ENCODE measurements around the gene PCNX2. TPM values are rescaled to one million over a fixed set of nuclear protein-coding genes. Genes with fewer than 3 reads are reported as not detected.

Gene PCNX2
- total and polyA plus RNA-seq, 10 of the 15 experiments (the other 5 are each of a cell fraction or from before 2014, with no cell fraction given) = 2.1 to 16.4 (median 8.1) TPM

DNA sequence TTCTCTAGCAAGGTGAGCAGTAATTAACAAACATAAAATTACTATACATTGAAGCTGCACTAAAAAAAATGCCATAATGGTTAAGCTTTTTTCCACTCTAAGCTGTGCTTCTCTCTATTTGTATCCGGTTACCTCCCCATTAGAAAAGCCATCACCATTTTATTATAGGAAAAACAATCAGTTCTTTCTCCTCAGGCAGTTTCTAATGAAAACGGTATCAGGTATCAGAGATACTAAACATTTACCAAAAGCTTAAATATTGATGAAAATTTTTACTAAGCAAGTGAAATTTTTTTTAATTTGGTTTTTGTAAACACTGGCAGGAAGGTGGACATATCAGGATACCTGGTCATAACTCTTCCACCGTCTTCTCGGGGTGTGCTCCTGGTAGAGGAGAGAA is 330.9 kb downstream of the PCNX2 start (continued):
- TF ChIP-seq ZBTB4 (CRISPR knock-in tag; IDR thresholded peaks at IDR 0.05) = no peak

DNA sequence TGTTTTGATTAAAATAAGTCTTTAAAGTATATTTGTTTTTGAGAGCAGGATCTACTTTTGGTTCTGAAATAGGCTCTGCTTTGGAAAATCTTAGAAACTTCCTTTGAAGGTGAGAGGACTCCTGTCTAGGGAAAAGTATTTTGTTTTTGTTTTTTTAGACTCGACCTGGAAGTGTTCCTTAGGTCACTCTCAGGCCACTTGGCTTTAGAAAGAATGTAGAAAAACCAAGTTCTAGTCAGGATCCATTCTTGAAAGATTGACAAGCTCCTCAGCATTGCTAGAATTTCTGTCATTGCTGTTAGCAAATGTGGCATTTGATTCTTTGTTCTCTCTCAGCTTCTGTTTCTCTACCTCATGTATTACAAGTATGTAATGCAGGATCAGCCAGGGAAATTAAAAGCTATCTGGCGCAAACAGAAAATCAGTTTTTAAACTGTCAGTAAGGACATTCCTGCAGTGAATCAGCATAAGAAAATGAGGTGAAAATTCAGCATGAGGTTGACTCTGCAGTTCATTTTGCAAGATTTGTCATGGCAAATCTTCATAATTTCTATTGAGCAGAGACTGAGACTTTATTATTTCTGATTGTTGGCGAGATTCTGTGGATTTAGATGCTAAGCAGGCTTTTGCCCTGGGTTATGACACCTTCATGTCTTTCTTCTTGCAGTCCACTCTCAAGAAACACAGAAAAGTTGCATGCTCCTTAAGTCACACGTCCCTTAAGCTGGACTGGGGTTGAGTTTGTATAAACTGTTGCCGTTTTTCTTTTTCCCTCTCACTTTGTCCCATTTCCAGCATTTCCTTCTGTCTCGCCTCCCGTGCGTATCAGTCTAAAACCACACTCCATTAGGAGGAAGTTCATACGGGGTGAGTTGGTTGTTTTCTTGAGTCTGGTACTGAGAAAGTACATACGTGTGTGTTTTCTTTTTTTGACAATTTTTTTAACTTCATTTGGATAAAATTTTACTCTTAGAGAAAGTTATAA is 332.5 kb downstream of the PCNX2 start:
- ChIA-PET CTCF (interaction anchor here (0.9 kb wide), 1 partner anchor 11 kb away, joined by 4 read pairs; no protein-coding TSS in a partner anchor), SMC1A (ENCODE audit: uncharacterized antibody, unreplicated experiment) (no interaction called here), POLR2A (no interaction called here), RAD21 (ENCODE audit: unreplicated experiment) (interaction anchor here (1.3 kb wide), 1 partner anchor 10 kb away, joined by 3 read pairs; no protein-coding TSS in a partner anchor)
- in situ Hi-C loops (cut with MboI) (no loop called here), intact Hi-C loops (cut with micrococcal nuclease; ENCODE audit: unreplicated experiment) (no loop called here)
- no peaks in the 10 kb centered on the region for H3K79me2 ChIP-seq (ENCODE audit: control insufficient read depth, insufficient read depth, low read length)
- H3K4me3 ChIP-seq = no peak overlapping the region
- H3K9me3 ChIP-seq (replicated peaks; ENCODE audit: control insufficient read depth, insufficient read depth, low read length) = peaks cover 8% of the 10 kb centered on the region; the same call in 2 of the 3 replicates
- H3K4me2 ChIP-seq (ENCODE audit: control insufficient read depth, insufficient read depth) = no peak overlapping the region
- no TSS peak for BruUV-seq (replicated peaks)
- TF ChIP-seq DPF2 (IDR thresholded peaks at IDR 0.05) = no peak
- no peak for TF ChIP-seq SREBF1 (IDR thresholded peaks at IDR 0.05; ENCODE audit: low read length)
- no peak for TF ChIP-seq MAX (IDR thresholded peaks at IDR 0.05; ENCODE audit: low read depth, low read length)
- no peak for TF ChIP-seq RB1 (IDR thresholded peaks at IDR 0.05; ENCODE audit: borderline replicate concordance)
- TF ChIP-seq POLR2AphosphoS2 (IDR thresholded peaks at IDR 0.05; ENCODE audit: low read depth, low read length) = no peak
- TF ChIP-seq ESRRA (IDR thresholded peaks at IDR 0.05; ENCODE audit: low read length) = no peak
- no peak for TF ChIP-seq YY1 (IDR thresholded peaks at IDR 0.05; ENCODE audit: low read depth, low read length)
- TF ChIP-seq PAX8 (IDR thresholded peaks at IDR 0.05) = no peak
- TF ChIP-seq, protein P1, sequence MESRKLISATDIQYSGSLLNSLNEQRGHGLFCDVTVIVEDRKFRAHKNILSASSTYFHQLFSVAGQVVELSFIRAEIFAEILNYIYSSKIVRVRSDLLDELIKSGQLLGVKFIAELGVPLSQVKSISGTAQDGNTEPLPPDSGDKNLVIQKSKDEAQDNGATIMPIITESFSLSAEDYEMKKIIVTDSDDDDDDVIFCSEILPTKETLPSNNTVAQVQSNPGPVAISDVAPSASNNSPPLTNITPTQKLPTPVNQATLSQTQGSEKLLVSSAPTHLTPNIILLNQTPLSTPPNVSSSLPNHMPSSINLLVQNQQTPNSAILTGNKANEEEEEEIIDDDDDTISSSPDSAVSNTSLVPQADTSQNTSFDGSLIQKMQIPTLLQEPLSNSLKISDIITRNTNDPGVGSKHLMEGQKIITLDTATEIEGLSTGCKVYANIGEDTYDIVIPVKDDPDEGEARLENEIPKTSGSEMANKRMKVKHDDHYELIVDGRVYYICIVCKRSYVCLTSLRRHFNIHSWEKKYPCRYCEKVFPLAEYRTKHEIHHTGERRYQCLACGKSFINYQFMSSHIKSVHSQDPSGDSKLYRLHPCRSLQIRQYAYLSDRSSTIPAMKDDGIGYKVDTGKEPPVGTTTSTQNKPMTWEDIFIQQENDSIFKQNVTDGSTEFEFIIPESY (IDR thresholded peaks at IDR 0.05) = no peak
- FAIRE-seq (no peak), DNase-seq (ENCODE audit: low read depth, low spot score) (no peak), ATAC-seq (no peak)
- no peak overlapping the region for H3K27ac ChIP-seq (ENCODE audit: control insufficient read depth, insufficient read depth)
- no peak overlapping the region for H3K9ac ChIP-seq (ENCODE audit: control insufficient read depth, insufficient read depth, low read length)
- peaks cover 2 to 4% of the 10 kb centered on the region in 2 experiments; a peak in 3 of 4 replicates for H3K36me3 ChIP-seq (ENCODE audit: control insufficient read depth in 2 of 2, insufficient read depth in 2 of 2, low read length in 1 of 2)
- H4K20me1 ChIP-seq (ENCODE audit: control insufficient read depth, insufficient read depth) = no peaks in the 10 kb centered on the region
- 56% methylated on average over 10 of the region's 10 CpGs for WGBS (ENCODE audit: insufficient coverage, insufficient replicate concordance, low lambda C conversion rate, missing lambda C conversion rate)
- no peak overlapping the region for H2AFZ ChIP-seq (ENCODE audit: control insufficient read depth, low read depth, low read length)
- no peaks in the 10 kb centered on the region for H3K4me1 ChIP-seq (ENCODE audit: control insufficient read depth, insufficient read depth, low read length)
- no peaks in the 10 kb centered on the region for H3K27me3 ChIP-seq (replicated peaks in 1 of 2; ENCODE audit: control insufficient read depth in 2 of 2, insufficient read depth in 2 of 2, low read length in 1 of 2)

All from GM12878 (cell line).